HG03565 (cell line): ENCODE data around the gene CARD16.

Source experiments
- ATAC-seq: cut with Tn5 transposase; IDR thresholded peaks from one replicate; pipeline ENCODE4 v1.9.1; 2021; ENCODE audit warnings: mild to moderate bottlenecking, moderate library complexity; ENCODE audit not compliant: unreplicated experiment

CARD16 gene

DNA sequence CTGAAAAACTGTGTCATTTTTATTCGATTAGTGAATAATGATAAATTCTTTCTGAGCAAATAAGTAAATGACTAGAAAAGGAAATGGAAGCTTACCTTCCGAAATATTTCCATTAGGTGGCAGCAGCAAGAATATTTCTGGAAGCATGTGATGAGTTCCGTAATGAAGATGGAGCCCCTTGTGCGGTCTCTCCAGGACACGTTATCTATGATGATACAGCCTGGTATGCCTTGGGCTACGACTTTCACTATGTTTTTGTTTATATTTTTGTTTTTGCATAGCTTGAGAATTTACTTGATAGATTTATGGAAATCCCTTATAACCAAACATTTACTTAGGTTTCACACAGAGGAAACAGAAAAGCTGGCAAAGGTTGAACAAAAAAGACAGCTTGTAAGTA lies 47.8 kb downstream of the CARD16 start:
- no peak for ATAC-seq

DNA sequence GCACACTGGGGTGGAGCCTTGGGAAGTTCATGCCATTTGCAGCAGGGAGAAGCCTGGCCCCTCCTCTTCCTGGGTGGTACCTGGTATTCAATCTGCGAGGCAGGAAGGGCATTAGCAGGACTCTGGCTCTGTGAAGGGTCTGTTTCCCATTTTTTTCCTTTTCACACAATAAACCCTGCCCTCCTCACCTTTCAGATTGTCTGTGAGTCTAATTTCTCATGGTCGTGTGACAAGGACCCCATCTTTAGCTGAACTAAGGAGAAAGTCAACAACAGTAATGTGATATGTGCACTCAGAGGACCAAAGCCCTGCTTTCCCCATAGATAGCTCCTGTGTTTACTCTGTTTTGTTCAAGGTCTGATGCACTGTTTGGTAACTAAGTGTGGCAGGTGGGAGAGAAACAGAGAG lies 50.1 kb downstream of the CARD16 start:
- no peak for ATAC-seq

DNA sequence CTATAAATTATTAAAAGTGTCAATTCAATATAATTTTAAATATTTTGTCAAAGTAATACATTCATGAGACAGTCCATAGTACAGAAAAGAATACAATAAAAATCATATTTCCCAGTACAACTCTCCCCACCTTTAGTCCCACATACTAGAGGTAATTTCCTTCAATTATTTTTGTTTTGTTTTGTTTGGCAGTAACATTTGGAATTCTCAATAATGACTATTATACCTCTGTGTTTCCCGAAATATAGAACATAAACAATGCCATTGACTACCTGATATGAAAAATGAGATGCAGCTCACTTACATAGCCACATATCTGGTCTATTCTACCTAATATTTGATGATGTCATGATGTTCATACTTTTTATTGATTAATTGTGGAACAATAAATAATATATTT lies 52.4 kb downstream of the CARD16 start:
- no peak for ATAC-seq

DNA sequence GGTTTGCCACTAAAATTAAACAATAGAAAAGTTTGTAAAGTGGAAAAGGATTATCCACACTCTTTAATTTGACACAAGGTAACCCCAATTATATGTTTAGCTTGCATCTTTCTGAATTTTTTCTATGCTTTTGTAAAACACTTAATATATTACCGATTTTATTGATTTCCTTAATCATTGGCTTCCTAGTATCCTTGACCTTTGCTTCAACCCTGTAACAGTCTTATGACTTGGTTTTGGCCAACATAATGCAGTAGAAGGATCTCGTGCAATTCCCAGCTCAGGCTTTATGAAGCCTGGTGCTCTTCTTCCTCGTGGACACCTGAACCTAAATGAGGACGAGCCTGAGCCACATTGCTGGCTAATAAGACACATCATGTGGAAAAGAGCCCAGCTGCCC lies 53.1 kb downstream of the CARD16 start:
- no peak for ATAC-seq
